Transverse colon (tissue), 4 donors: ENCODE data around the gene KCNN3. TPM values are rescaled to one million over a fixed set of nuclear protein-coding genes. Genes with fewer than 3 reads are reported as not detected.

ENCODE experiments used
- DNase-seq: peaks from one replicate; pipeline ENCODE4 v3.0.0-alpha.2; 2019
- H3K27ac ChIP-seq, 4 donors: fragments of 200-600 bp; sonication (generic); 2 replicates each; pipeline ENCODE4 v1.5.1; 2016 to 2018; ENCODE audit warnings: inconsistent platforms in 4 of 4
- H3K27me3 ChIP-seq: fragments of 200-600 bp; sonication (generic); 2 replicates; pipeline ENCODE4 v1.5.1; 2017; ENCODE audit warnings: inconsistent platforms
- H3K36me3 ChIP-seq, 4 donors: fragments of 200-600 bp; sonication (generic); 2 replicates each; pipeline ENCODE4 v1.5.1; 2017 to 2019; ENCODE audit warnings: inconsistent platforms in 4 of 4
- H3K4me1 ChIP-seq, 4 donors: fragments of 200-600 bp; sonication (generic); 2 replicates each; pipeline ENCODE4 v1.5.1; 2017 to 2020; ENCODE audit warnings: inconsistent platforms in 4 of 4
- H3K4me3 ChIP-seq, 4 donors: fragments of 200-600 bp; sonication (generic); 1 replicate in 1 of 4; 2 replicates in 3 of 4; pipeline versions ENCODE4 v1.5.1 to v1.6.1; 2017 to 2019; ENCODE audit warnings: inconsistent platforms in 4 of 4
- H3K9me3 ChIP-seq, 2 donors: fragments of 200-600 bp; sonication (generic); 2 replicates each; pipeline ENCODE4 v1.5.1; 2017 to 2019; ENCODE audit warnings: inconsistent platforms in 2 of 2
- CTCF ChIP-seq, 5 experiments: fragments of 200-600 bp in 3 of 5; fragments of 450-650 bp in 2 of 5; sonication (generic) in 3 of 5; IDR thresholded peaks; 1 replicate in 2 of 5; 2 replicates in 3 of 5; pipeline ENCODE4 v1.5.1; 2016 to 2017; ENCODE audit warnings: antibody characterized with exemption in 5 of 5, inconsistent platforms in 3 of 5, mild to moderate bottlenecking in 2 of 5, moderate library complexity in 1 of 5
- EP300 ChIP-seq: sonication (generic); formaldehyde crosslinking; IDR thresholded peaks from one replicate; pipeline ENCODE4 v1.6.1; 2017; ENCODE audit warnings: antibody characterized with exemption, low read depth
- POLR2A ChIP-seq: fragments of 450-650 bp; IDR thresholded peaks from one replicate; pipeline ENCODE4 v1.6.1; 2016; ENCODE audit warnings: antibody characterized with exemption, mild to moderate bottlenecking, moderate library complexity
- POLR2AphosphoS5 ChIP-seq, 3 donors: sonication (generic); formaldehyde crosslinking; IDR thresholded peaks; one replicate each; pipeline ENCODE4 v1.6.1; 2016; ENCODE audit warnings: antibody characterized with exemption in 3 of 3
- WGBS, 2 donors: methylation state at CpG; one replicate each; pipeline ENCODE4 v1.1.5; 2018; ENCODE audit warnings: low coverage in 1 of 2; 5-methylcytosine and 5-hydroxymethylcytosine counted together
- in situ Hi-C, 4 donors: fragments of 200-750 bp; cut with MboI; loops; one replicate each; pipeline versions ENCODE4 v1.15.0 to v1.15.1; 2017; ENCODE audit warnings: low sequenced_read_pairs in 3 of 4, low pct_ligation_motif_present in 1 of 4, low pct_unique_long_range_greater_than_20kb in 1 of 4
- intact Hi-C: fragments of 100-400 bp; cut with DNase I; formaldehyde crosslinking; loops from one replicate; pipeline ENCODE4 v1.15.1; 2023; ENCODE audit warnings: low total_unique reads
- total RNA-seq, 4 donors: library from RNA; depleted of rRNA; stranded (reverse); fragments of >200 nt; gene quantifications; one replicate each; pipeline ENCODE4 v1.1.0, GENCODE V29; 2016

KCNN3 gene
- total RNA-seq, 4 donors from 2014 or later: 2.3 to 5.0 (median 3.5) TPM

- Histone ChIP-seq H3K27ac (peak overlapping the region in 1 of 4 donors; percentile 6), H3K4me1 (peaks cover 0 to 20% (median 14%) of the 10 kb centered on the region in 4 donors), H3K27me3 (peaks cover 32% of the 10 kb centered on the region), H3K9me3 (no peaks in the 10 kb centered on the region), H3K36me3 (no peaks in the 10 kb centered on the region), H3K4me3 (no peak overlapping the region)
- TF ChIP-seq EP300 (no peak), POLR2A (no peak), POLR2AphosphoS5 (IDR thresholded peaks at IDR 0.05) (no peak), CTCF (IDR thresholded peaks at IDR 0.05) (no peak)
- in situ Hi-C loops (loop anchor here in 1 of 4 donors (10.0 kb wide), 1 partner anchor 206 kb away; no protein-coding TSS in a partner anchor), intact Hi-C loops (loop anchor here (10.0 kb wide), 2 partner anchors 196 to 306 kb away; partner anchors contain the start of gene CHRNB2)
- DNase-seq: no peak
- 65 to 75% methylated on average over 3 to 6 of the region's 6 CpGs for WGBS, 2 donors
Observed at GRCh38 chr1:154870734-154871133, 653 bp upstream of the KCNN3 start.

- Histone ChIP-seq H3K4me3 (peak overlapping the region; percentile 11 to 26 (median 18)), H3K4me1 (peaks cover 0 to 20% (median 14%) of the 10 kb centered on the region in 4 donors), H3K27ac (peak overlapping the region in 3 of 4 donors; percentile 18 to 61 (median 29)), H3K9me3 (no peaks in the 10 kb centered on the region), H3K27me3 (peaks cover 36% of the 10 kb centered on the region), H3K36me3 (no peaks in the 10 kb centered on the region)
- TF ChIP-seq EP300 (no peak), POLR2A (no peak), POLR2AphosphoS5 (IDR thresholded peaks at IDR 0.05) (no peak), CTCF (IDR thresholded peaks at IDR 0.05) (no peak)
- in situ Hi-C loops (loop anchor here in 1 of 4 donors (10.0 kb wide), 1 partner anchor 205 kb away; no protein-coding TSS in a partner anchor), intact Hi-C loops (loop anchor here (10.0 kb wide), 2 partner anchors 195 to 305 kb away; partner anchors contain the start of gene CHRNB2)
- 58% methylated on average over 24 of the region's 26 CpGs; no CpG with 5 or more reads in 1 of the 2 donors for WGBS, 2 donors
- peak; percentile 19 for DNase-seq
Observed at GRCh38 chr1:154869351-154870114, 548 bp downstream of the KCNN3 start.

GRCh38 chr1:154867841-154868605, 2.1 kb downstream of the KCNN3 start:
- Histone ChIP-seq H3K27ac (peak overlapping the region in 2 of 4 donors; percentile 27 to 29), H3K4me3 (peak overlapping the region in 3 of 4 donors; percentile 5 to 20 (median 15)), H3K9me3 (no peaks in the 10 kb centered on the region), H3K27me3 (peaks cover 40% of the 10 kb centered on the region), H3K4me1 (peaks cover 0 to 20% (median 14%) of the 10 kb centered on the region in 4 donors), H3K36me3 (no peaks in the 10 kb centered on the region)
- no peak for TF ChIP-seq POLR2A
- no peak for TF ChIP-seq EP300
- no peak for TF ChIP-seq CTCF (IDR thresholded peaks at IDR 0.05)
- no peak for TF ChIP-seq POLR2AphosphoS5 (IDR thresholded peaks at IDR 0.05)
- in situ Hi-C loops: no loop called here
- intact Hi-C loops: no loop called here
- DNase-seq: no peak
- 8 to 38% methylated on average over 2 to 19 of the region's 19 CpGs for WGBS, 2 donors
